HG03378 (cell line): ENCODE data around the gene ZNF224.

Experiments
- ATAC-seq: cut with Tn5 transposase; IDR thresholded peaks from one replicate; pipeline ENCODE4 v1.9.1; 2021; ENCODE audit warnings: mild to moderate bottlenecking, moderate library complexity; ENCODE audit not compliant: unreplicated experiment

Gene ZNF224

GRCh38 chr19:44093931-44094765 is at the start of gene ZNF224:
TSS of gene ZNF224 (plus strand) at chr19:44094361. CDS start at chr19:44097874, 3,513 bp downstream.
- peak; percentile 72 for ATAC-seq

GRCh38 chr19:44050740-44051649 is 43.2 kb upstream of the ZNF224 start:
- ATAC-seq: peak; percentile 9

DNA sequence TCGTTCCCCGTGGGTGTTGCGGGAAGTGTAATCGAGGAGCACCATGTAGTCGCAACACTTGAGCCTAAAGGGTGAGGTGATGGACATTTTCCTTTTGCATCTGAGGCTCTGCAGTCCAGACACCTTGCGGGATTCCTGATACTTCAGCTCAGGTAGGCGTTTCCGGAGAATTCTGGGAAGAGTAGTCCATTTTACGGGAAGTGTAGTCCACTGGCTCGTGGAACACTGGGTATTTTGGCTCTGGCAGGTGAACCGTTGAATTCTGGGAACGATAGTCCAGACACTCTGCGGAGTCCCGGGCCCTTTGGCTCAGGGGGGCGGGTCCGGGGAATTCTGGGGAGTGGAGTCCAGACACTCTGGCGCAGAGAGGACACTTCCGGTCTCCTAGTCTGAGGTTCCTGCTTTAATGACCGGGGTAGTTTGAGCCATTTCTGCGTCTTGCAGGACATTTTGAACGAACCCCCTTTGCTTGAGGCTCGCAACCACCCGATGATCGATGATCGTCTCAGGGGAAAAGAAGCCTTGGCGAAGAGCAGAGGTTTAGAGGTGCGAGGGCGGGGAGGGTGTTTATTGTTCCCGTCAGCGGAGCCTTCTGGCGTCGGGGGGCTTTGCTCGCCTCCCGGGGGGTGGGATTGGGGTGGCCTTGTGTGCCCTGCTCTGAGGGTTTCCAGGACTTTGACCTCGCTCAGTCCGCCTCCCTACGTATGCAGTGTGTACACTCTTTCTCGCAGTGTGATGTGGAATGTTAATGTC is 42.3 kb upstream of the ZNF224 start, which contains the start of gene ZNF223:
TSS of gene ZNF223 (plus strand) at position 387 of the 753 bp plus-strand sequence. CDS start 3,141 bp downstream, outside the sequence.
- ATAC-seq: peak; percentile 56

DNA sequence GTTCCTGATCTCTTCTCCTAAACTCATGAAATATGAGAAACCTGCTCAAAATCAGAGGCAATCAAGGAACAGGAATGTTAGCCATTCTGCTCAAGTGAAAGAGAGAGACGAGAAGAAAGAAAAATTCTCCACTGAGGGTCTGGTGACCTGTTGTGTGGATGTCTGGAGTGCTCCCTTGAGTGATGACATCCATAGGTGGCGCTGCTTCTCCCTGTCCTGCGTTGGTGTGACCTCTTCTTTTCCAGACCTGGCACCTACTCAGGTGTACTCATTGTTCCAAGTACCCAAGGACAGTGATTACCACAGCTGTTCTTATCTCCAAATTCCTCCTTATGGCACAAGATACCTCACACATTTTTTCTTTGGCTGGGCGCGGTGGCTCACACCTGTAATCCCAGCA is 38.3 kb upstream of the ZNF224 start:
- no peak for ATAC-seq

GRCh38 chr19:44059229-44059628 is 34.9 kb upstream of the ZNF224 start:
- ATAC-seq: no peak

DNA sequence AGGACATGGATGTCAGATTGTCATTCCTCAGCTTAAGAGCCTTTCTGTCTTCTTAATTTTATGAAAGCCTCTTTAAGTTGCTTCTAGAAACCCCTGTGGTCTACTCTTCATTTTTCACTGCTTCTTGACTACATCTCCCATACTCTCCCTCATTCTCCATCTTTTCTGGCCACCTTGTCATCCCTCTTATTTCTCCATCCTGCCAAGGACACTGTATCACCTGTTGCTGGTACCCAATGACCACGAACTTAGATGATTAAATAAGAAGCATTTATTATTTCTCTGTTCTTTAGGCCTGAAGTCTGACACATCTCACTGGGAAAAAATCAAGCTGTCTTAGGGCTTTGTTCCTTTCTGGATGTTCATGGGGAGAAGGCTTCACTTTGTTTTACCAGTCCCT is 33.1 kb upstream of the ZNF224 start:
- no peak for ATAC-seq

DNA sequence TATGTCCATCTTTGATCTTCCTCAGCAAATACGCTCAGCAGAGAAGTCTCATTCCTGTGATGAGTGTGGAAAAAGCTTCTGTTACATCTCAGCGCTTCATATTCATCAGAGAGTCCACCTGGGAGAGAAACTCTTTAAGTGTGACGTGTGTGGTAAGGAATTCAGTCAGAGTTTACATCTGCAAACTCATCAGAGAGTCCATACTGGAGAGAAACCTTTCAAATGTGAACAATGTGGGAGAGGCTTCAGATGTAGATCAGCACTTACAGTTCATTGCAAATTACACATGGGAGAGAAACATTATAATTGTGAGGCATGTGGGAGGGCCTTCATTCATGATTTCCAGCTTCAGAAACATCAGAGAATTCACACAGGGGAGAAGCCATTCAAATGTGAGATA is 27.9 kb upstream of the ZNF224 start:
- ATAC-seq: no peak

GRCh38 chr19:44069415-44069814 is 24.7 kb upstream of the ZNF224 start:
- ATAC-seq: no peak

DNA sequence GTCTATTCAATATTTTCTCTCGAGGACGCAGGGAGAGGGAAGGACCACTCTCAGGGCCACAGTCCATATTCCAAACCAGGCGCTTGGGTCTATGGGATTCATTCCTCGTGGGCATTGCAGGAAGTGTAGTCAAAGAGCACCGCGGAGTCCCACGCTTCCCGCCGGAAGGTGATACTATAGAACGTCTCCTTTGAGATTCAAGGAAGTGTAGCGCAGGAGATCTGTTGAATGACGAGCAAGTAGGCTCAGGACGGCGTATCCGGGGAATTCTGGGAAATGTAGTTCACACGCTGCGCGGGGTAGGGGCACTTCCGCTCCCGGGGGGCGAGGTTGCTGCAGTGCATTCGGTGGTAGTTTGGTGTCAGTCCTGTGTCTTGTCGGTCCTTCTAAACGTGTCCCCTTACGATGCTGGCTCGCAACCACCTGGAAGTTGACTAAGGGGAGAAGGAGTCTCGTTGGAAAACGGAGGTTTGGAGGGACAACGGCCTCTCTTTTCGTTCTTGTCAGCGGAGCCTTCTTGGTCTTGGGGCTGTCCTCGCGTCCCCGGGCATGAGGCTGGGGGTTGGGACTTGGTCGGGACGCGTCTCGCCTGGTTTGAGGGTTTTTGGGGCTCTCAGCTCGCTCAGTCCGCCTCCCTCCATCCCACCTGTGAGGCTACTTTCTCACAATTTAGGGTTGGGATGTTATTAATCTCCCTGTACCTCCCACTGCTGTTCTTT is 22.2 kb upstream of the ZNF224 start, which contains the start of gene ZNF284:
TSS of gene ZNF284 (plus strand) at position 336 of the 719 bp plus-strand sequence. CDS start 4,231 bp downstream, outside the sequence.
- ATAC-seq: peak; percentile 87

GRCh38 chr19:44072543-44073401 is 21.4 kb upstream of the ZNF224 start:
- no peak for ATAC-seq

- ATAC-seq: no peak
These were observed 17.8 kb upstream of the ZNF224 start for GRCh38 chr19:44076325-44076724.

DNA sequence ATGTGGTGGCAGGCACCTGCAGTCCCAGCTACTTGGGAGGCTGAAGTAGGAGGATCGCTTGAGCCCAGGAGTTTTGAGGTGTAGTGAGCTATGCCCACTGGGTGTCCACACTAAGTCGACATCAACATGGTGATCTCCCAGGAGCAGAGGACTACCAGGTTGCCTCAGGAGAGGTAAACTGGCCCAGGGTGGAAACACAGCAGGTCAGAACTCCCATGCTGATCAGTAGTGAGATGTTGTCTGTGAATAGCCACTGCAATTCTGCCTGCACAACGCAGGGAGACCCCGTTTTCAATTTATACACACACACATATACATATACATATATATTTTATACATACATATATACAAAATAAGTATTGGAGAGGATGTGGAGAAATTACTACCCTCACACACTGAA is 2.1 kb upstream of the ZNF224 start:
- ATAC-seq: no peak

DNA sequence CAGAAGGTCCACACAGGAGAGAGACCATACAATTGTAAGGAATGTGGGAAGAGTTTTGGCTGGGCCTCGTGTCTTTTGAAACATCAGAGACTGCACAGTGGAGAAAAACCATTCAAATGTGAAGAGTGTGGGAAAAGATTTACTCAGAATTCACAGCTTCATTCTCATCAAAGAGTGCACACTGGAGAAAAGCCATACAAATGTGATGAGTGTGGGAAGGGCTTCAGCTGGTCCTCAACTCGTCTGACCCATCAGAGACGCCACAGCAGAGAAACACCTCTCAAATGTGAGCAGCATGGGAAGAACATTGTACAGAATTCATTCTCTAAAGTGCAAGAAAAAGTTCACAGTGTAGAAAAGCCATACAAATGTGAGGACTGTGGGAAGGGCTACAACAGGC is 13.6 kb downstream of the ZNF224 start:
- no peak for ATAC-seq

DNA sequence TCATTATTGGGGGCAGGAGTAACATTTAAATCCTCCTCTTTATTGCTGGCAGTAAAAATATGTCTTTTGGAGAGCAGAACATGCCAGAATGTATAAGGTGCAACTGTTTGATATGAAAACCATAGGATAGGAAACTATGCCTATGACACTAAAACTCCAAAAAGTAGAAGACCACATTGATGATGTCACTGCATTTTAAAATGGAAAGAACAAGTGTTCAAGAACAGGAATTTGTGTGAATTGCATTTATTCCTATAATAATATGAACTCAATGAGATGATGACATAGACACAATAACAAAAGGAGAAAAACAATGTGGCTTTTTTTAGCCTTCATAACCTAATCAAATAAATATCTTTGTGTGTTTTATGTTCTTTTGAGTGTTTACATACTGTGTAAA is 15.3 kb downstream of the ZNF224 start:
- ATAC-seq: no peak

DNA sequence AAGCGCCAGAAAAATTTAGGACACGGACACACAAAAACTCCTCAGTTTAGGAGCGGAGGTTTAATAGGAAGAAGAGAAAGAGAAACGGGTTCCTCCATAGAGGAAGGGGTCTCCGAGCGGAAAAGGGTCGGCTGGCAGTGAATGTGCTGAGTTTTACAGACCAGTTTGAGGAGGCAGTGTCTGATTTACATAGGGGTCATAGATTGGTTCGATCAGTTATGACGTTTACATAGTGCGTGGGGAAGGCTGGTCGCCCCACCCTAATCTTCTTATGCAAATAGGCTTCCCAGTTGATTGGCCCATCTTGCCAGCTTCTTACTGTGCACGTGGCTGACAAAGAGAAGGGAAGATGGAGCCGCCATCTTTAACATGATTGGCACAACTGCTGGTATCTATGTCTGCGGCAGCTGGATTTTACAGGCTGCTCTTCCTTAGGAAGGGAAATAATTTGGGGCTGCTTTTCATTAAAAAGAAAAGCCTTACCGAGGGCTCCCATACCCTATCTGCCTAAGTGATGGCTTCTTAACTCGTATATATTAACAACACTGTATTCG is 17.8 kb downstream of the ZNF224 start:
- ATAC-seq: no peak

GRCh38 chr19:44112802-44113137 is 18.6 kb downstream of the ZNF224 start:
- no peak for ATAC-seq

DNA sequence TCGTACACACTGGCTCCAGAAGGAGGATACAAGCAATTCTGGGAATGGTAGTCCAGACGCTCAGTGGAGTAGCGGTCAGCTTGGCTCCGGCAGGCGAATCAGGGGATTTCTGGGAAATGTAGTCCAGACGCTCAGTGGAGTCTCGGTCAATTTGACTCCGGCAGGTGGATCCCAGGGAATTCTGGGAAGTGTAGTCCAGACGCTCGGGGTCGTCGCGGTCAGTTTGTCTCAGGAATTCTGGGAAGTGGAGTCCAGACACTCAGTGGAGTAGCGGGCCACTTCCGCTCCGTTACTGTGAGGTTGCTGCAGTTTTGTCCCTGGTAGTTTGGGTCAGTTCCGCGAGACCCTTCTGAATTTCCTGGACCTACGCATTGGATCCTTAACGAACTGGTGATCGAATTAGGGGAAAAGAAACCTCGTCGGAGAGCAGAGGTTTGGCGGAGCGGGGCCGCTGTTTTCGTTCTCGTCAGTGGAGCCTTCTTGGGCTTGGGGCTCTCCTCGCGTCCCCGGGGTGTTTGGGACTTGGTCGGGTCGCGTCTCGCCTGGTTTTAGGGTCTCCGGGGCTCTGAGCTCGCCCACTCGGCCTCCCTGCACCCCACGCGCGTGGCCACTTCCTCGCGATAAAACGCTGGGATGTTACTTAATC is 19.1 kb downstream of the ZNF224 start, which contains the start of gene ZNF225:
TSS of gene ZNF225 (plus strand) at position 262 of the 646 bp plus-strand sequence. CDS start 2,429 bp downstream, outside the sequence.
- peak; percentile 87 for ATAC-seq

DNA sequence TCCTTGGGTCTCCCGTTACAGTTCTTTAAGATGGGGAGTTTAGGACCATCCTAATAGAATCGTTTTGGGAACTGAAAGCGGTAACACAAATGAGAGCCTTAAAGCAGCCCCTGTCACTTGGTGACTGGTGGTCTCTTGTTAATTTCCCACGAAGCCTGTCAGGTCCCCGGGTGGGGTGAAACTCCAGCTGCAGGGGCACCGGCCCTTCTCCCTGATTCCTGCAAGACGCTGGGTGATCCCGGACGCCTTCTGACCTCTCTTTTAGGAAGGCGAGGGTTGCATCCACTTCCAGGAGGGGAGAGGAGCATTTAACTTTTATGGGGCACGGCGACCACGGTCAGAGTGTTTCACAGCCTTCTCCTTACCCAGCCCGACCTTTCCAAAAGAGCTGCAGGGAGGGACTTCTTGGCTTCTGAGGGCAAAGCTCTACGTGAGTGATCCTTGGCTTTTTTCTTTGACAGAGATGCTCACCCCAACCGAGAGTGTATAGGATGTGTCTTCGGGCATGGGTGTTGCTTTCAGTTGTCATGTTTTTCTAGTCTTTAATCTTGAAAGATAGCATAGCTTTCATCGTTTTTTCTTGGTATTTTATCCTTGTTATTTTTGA is 19.7 kb downstream of the ZNF224 start:
- no peak for ATAC-seq
